ENCODE measurements around the gene PAX6.

The PAX6 gene

GRCh38 chr11:31825838-31826484 is 14.8 kb upstream of the PAX6 start:
- Mint-ChIP-seq H3K9me3 (peaks cover 3% of the 10 kb centered on the region), H3K27me3 (ENCODE audit: low read depth) (peaks cover 89% of the 10 kb centered on the region), H3K36me3 (ENCODE audit: low read depth) (peaks cover 3% of the 10 kb centered on the region), H3K4me3 (no peak overlapping the region), H3K27ac (peak overlapping the region; percentile 34), H3K4me1 (ENCODE audit: low read depth) (peaks cover 8% of the 10 kb centered on the region)

GRCh38 chr11:31824879-31825837 is 14.0 kb upstream of the PAX6 start:
- Mint-ChIP-seq H3K27ac (peak overlapping the region; percentile 52), H3K36me3 (ENCODE audit: low read depth) (peaks cover 3% of the 10 kb centered on the region), H3K4me1 (ENCODE audit: low read depth) (peaks cover 8% of the 10 kb centered on the region), H3K27me3 (ENCODE audit: low read depth) (peaks cover 91% of the 10 kb centered on the region), H3K4me3 (no peak overlapping the region), H3K9me3 (peaks cover 3% of the 10 kb centered on the region)

GRCh38 chr11:31824332-31824878 is 13.3 kb upstream of the PAX6 start:
- H3K9me3 Mint-ChIP-seq: peaks cover 3% of the 10 kb centered on the region
- no peak overlapping the region for H3K4me3 Mint-ChIP-seq
- peaks cover 90% of the 10 kb centered on the region for H3K27me3 Mint-ChIP-seq (ENCODE audit: low read depth)
- peak overlapping the region; percentile 52 for H3K27ac Mint-ChIP-seq
- peaks cover 8% of the 10 kb centered on the region for H3K4me1 Mint-ChIP-seq (ENCODE audit: low read depth)
- peaks cover 3% of the 10 kb centered on the region for H3K36me3 Mint-ChIP-seq (ENCODE audit: low read depth)

GRCh38 chr11:31823644-31824331 is 12.7 kb upstream of the PAX6 start:
- Mint-ChIP-seq H3K4me1 (ENCODE audit: low read depth) (peaks cover 8% of the 10 kb centered on the region), H3K9me3 (peaks cover 3% of the 10 kb centered on the region), H3K4me3 (no peak overlapping the region), H3K36me3 (ENCODE audit: low read depth) (peaks cover 3% of the 10 kb centered on the region), H3K27ac (no peak overlapping the region), H3K27me3 (ENCODE audit: low read depth) (peaks cover 87% of the 10 kb centered on the region)

- Mint-ChIP-seq H3K4me3 (no peak overlapping the region), H3K36me3 (ENCODE audit: low read depth) (peaks cover 3% of the 10 kb centered on the region), H3K4me1 (ENCODE audit: low read depth) (peaks cover 8% of the 10 kb centered on the region)
Measured at GRCh38 chr11:31822927-31823643, 12.0 kb upstream of the PAX6 start.

GRCh38 chr11:31822175-31822926 is 11.2 kb upstream of the PAX6 start:
- Mint-ChIP-seq H3K36me3 (ENCODE audit: low read depth) (peaks cover 3% of the 10 kb centered on the region), H3K9me3 (peaks cover 3% of the 10 kb centered on the region), H3K27ac (no peak overlapping the region), H3K4me1 (ENCODE audit: low read depth) (peaks cover 4% of the 10 kb centered on the region), H3K4me3 (no peak overlapping the region), H3K27me3 (ENCODE audit: low read depth) (peaks cover 86% of the 10 kb centered on the region)

More at GRCh38 chr11:31822927-31823643, 12.0 kb upstream of the PAX6 start:
- peaks cover 90% of the 10 kb centered on the region for H3K27me3 Mint-ChIP-seq (ENCODE audit: low read depth)
- H3K27ac Mint-ChIP-seq: no peak overlapping the region
- peaks cover 3% of the 10 kb centered on the region for H3K9me3 Mint-ChIP-seq

GRCh38 chr11:31821766-31822165 is 10.6 kb upstream of the PAX6 start:
- peaks cover 3% of the 10 kb centered on the region for H3K4me1 Mint-ChIP-seq (ENCODE audit: low read depth)
- H3K27ac Mint-ChIP-seq: no peak overlapping the region
- peaks cover 3% of the 10 kb centered on the region for H3K9me3 Mint-ChIP-seq
- H3K4me3 Mint-ChIP-seq: no peak overlapping the region
- peaks cover 3% of the 10 kb centered on the region for H3K36me3 Mint-ChIP-seq (ENCODE audit: low read depth)
- H3K27me3 Mint-ChIP-seq (ENCODE audit: low read depth): peaks cover 87% of the 10 kb centered on the region

GRCh38 chr11:31821235-31821764 is 10.2 kb upstream of the PAX6 start:
- H3K27me3 Mint-ChIP-seq (ENCODE audit: low read depth): peaks cover 85% of the 10 kb centered on the region
- H3K4me1 Mint-ChIP-seq (ENCODE audit: low read depth): peaks cover under 1% of the 10 kb centered on the region
- no peak overlapping the region for H3K4me3 Mint-ChIP-seq
- no peak overlapping the region for H3K27ac Mint-ChIP-seq
- peaks cover 3% of the 10 kb centered on the region for H3K9me3 Mint-ChIP-seq
- peaks cover 3% of the 10 kb centered on the region for H3K36me3 Mint-ChIP-seq (ENCODE audit: low read depth)

DNA sequence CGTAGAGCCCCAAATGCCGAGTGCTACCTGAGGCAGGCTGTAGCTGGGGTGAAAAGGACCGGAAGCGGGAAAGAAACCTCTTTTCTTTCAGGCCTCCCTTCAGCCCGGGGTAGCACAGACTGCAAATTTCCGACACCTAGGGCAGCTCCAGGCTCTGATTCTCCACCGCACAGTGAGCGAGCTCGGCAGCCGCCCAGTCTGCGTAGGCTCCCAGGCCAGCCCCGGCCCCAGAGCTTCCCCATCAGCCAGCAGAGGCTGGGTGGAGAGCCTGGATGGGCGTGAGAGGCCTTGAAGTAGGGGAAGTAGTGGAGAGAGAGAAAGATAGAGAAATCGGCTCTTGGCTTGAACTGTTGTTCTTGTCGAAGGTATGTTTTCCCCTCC is 9.3 kb upstream of the PAX6 start:
- peaks cover 2% of the 10 kb centered on the region for H3K4me1 Mint-ChIP-seq (ENCODE audit: low read depth)
- H3K27ac Mint-ChIP-seq: no peak overlapping the region
- peaks cover 85% of the 10 kb centered on the region for H3K27me3 Mint-ChIP-seq (ENCODE audit: low read depth)
- no peak overlapping the region for H3K4me3 Mint-ChIP-seq
- H3K9me3 Mint-ChIP-seq: peaks cover 3% of the 10 kb centered on the region
- H3K36me3 Mint-ChIP-seq (ENCODE audit: low read depth): peaks cover 3% of the 10 kb centered on the region

GRCh38 chr11:31819621-31820437 is 8.7 kb upstream of the PAX6 start:
- H3K4me1 Mint-ChIP-seq (ENCODE audit: low read depth): peaks cover 6% of the 10 kb centered on the region
- peaks cover 3% of the 10 kb centered on the region for H3K9me3 Mint-ChIP-seq
- H3K36me3 Mint-ChIP-seq (ENCODE audit: low read depth): peaks cover 3% of the 10 kb centered on the region
- H3K4me3 Mint-ChIP-seq: no peak overlapping the region
- no peak overlapping the region for H3K27ac Mint-ChIP-seq
- H3K27me3 Mint-ChIP-seq (ENCODE audit: low read depth): peaks cover 85% of the 10 kb centered on the region

DNA sequence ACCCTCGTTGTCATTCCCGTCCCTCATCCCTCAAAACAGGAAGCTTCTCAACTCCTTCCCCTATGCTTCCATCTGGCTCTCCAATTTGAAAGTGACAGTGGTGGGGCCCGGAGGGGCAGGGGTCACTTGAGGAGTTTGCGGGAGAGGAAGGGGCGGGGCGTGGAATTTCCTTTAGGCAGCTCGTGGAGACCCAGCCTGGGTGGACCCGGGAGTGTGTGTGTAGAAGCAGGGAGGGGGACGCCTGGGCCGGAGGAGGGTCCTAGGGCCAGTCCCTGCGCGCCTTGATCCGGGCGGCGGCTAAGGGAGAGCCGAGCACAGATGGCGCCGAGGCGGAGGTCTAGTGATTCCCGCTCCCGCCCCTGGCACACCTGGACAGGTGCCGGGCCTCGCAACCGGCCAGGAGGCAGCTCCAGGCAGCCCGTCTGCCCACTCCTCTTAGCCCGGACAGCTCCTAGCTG is 7.8 kb upstream of the PAX6 start:
- peaks cover 83% of the 10 kb centered on the region for H3K27me3 Mint-ChIP-seq (ENCODE audit: low read depth)
- H3K4me3 Mint-ChIP-seq: no peak overlapping the region
- H3K36me3 Mint-ChIP-seq (ENCODE audit: low read depth): no peaks in the 10 kb centered on the region
- peaks cover 3% of the 10 kb centered on the region for H3K9me3 Mint-ChIP-seq
- peaks cover 7% of the 10 kb centered on the region for H3K4me1 Mint-ChIP-seq (ENCODE audit: low read depth)
- no peak overlapping the region for H3K27ac Mint-ChIP-seq

DNA sequence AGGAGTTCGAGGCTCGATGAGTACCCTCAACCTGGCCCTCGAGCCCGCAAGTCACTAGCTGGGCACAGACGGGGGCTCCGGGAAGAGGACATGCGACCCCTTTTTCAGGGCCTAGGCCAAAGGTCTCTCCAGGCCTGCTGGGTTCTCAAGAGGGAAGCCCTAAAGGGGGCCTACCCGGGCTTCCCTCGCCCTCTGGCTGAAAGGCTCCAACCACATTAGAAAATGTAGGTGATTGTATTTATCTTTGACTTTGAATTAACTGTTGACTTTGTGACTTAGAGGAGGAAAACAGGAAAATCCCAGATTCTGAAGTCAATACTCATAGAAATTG is 7.3 kb upstream of the PAX6 start:
- Mint-ChIP-seq H3K9me3 (peaks cover 3% of the 10 kb centered on the region), H3K27ac (no peak overlapping the region), H3K4me1 (ENCODE audit: low read depth) (peaks cover 7% of the 10 kb centered on the region), H3K4me3 (no peak overlapping the region), H3K27me3 (ENCODE audit: low read depth) (peaks cover 82% of the 10 kb centered on the region), H3K36me3 (ENCODE audit: low read depth) (no peaks in the 10 kb centered on the region)

Data from T-helper 1 cell treated with Interleukin-12 subunit alpha and Interleukin-12 subunit beta and Interleukin-4 antibody, amounts not matched to agents 30 μg/mL and 1 μg/mL, for 36 hours (primary cell).